GM12878 (cell line): ENCODE measurements around the gene CFAP97. TPM values are rescaled to one million over a fixed set of nuclear protein-coding genes. Genes with fewer than 3 reads are reported as not detected.

Experiments used
- ATAC-seq: fragments of 200-7000 bp; cut with Tn5 transposase; 3 replicates; pipeline ENCODE4 v1.9.1; 2020; ENCODE audit warnings: mild to moderate bottlenecking, moderate library complexity
- BruUV-seq: library from RNA; stranded (reverse); fragments of 400-500 nt; replicated peaks from 2 replicates; lab custom pipeline; 2021; lab: Mats Ljungman, UMichigan
- CTCF ChIA-PET: fragments of 300-600 bp; sonication (Branson Sonifier 250); formaldehyde crosslinking; extraction: SDS; loops from one replicate; lab custom pipeline; 2021; ENCODE audit warnings: inconsistent platforms; lab: Yijun Ruan, JAX
- POLR2A ChIA-PET: fragments of 350-600 bp; formaldehyde crosslinking; extraction: SDS; loops from one replicate; lab custom pipeline; 2021; ENCODE audit warnings: inconsistent platforms; lab: Charles Lee
- RAD21 ChIA-PET: fragments of 300-600 bp; sonication (Branson Sonifier 250); formaldehyde crosslinking; loops from one replicate; lab custom pipeline; 2023; ENCODE audit warnings: antibody characterized with exemption; ENCODE audit not compliant: unreplicated experiment; lab: Charles Lee
- SMC1A ChIA-PET: fragments of 300-600 bp; sonication (Branson Sonifier 250); formaldehyde crosslinking; loops from one replicate; lab custom pipeline; 2023; ENCODE audit not compliant: unreplicated experiment, uncharacterized antibody; lab: Charles Lee
- DNase-seq: peaks from one replicate; pipeline ENCODE4 v3.0.0-alpha.2; 2011; ENCODE audit warnings: low read depth, low spot score
- FAIRE-seq: peaks from 3 replicates; lab custom pipeline; 2011; peaks lifted over from hg19 to GRCh38; lab: Jason Lieb, UNC
- H2AFZ ChIP-seq: 2 replicates; pipeline ENCODE4 v1.6.0; 2011; ENCODE audit warnings: low read depth, low read length, control low read depth; ENCODE audit not compliant: control insufficient read depth
- H3K27ac ChIP-seq: 2 replicates; pipeline ENCODE4 v1.5.1; 2011; ENCODE audit warnings: control low read depth; ENCODE audit not compliant: control insufficient read depth, insufficient read depth
- H3K27me3 ChIP-seq, 2 experiments: replicated peaks in 1 of 2; 2 replicates each; pipeline versions ENCODE4 v1.6.0 to v1.6.1; 2011; ENCODE audit warnings: low read length in 1 of 2; ENCODE audit not compliant: control insufficient read depth in 2 of 2, insufficient read depth in 2 of 2
- H3K36me3 ChIP-seq, 2 experiments: 2 replicates each; pipeline ENCODE4 v1.5.1; 2011; ENCODE audit warnings: low read length in 1 of 2; ENCODE audit not compliant: control insufficient read depth in 2 of 2, insufficient read depth in 2 of 2
- H3K4me1 ChIP-seq: 2 replicates; pipeline ENCODE4 v1.6.1; 2011; ENCODE audit warnings: mild to moderate bottlenecking, low read length, moderate library complexity, mixed read lengths; ENCODE audit not compliant: control insufficient read depth, insufficient read depth
- H3K4me2 ChIP-seq: 2 replicates; pipeline ENCODE4 v1.6.0; 2011; ENCODE audit warnings: control low read depth; ENCODE audit not compliant: control insufficient read depth, insufficient read depth
- H3K4me3 ChIP-seq: fragments of 200-600 bp; sonication (generic); 2 replicates; pipeline ENCODE4 v1.5.1; 2016
- H3K79me2 ChIP-seq: 2 replicates; pipeline ENCODE4 v1.6.0; 2011; ENCODE audit warnings: low read length; ENCODE audit not compliant: control insufficient read depth, insufficient read depth
- H3K9ac ChIP-seq: 2 replicates; pipeline ENCODE4 v1.8.0; 2011; ENCODE audit warnings: low read length, control low read depth, mixed read lengths; ENCODE audit not compliant: control insufficient read depth, insufficient read depth
- H3K9me3 ChIP-seq: replicated peaks from 3 replicates; pipeline ENCODE4 v1.5.1; 2011; ENCODE audit warnings: mild to moderate bottlenecking, low read length; ENCODE audit not compliant: control insufficient read depth, insufficient read depth
- H4K20me1 ChIP-seq: 2 replicates; pipeline ENCODE4 v1.6.0; 2011; ENCODE audit not compliant: control insufficient read depth, insufficient read depth
- ASH2L ChIP-seq: fragments of 300-600, 200-600 bp; sonication (generic); IDR thresholded peaks from 2 replicates; pipeline ENCODE4 v1.6.1; 2017; ENCODE audit warnings: low read depth, mild to moderate bottlenecking, borderline replicate concordance
- CBFB ChIP-seq: IDR thresholded peaks from 2 replicates; pipeline ENCODE4 v1.6.1; 2016; ENCODE audit warnings: antibody characterized with exemption, low read depth
- CEBPB ChIP-seq, 2 experiments: fragments of 150-350 bp in 1 of 2; IDR thresholded peaks; 2 replicates each; pipeline ENCODE4 v1.6.1; 2012 to 2014; ENCODE audit warnings: low read depth in 2 of 2, low read length in 2 of 2, borderline replicate concordance in 1 of 2, inconsistent platforms in 1 of 2
- IRF4 ChIP-seq: IDR thresholded peaks from 2 replicates; pipeline ENCODE4 v1.6.1; 2011; ENCODE audit warnings: low read depth, low read length
- RAD51 ChIP-seq: fragments of 450-650 bp; IDR thresholded peaks from 2 replicates; pipeline ENCODE4 v1.6.1; 2016; ENCODE audit warnings: moderate library complexity, mild to moderate bottlenecking, inconsistent platforms
- STAT1 ChIP-seq: fragments of 450-650 bp; conservative IDR thresholded peaks from 2 replicates; pipeline ENCODE4 v1.6.1; 2014; ENCODE audit warnings: antibody characterized with exemption, mild to moderate bottlenecking
- SUZ12 ChIP-seq: fragments of 200-600 bp; sonication (generic); IDR thresholded peaks from one replicate; pipeline ENCODE4 v1.6.1; 2018; ENCODE audit warnings: antibody characterized with exemption, mild to moderate bottlenecking; ENCODE audit not compliant: unreplicated experiment
- ZNF687 ChIP-seq: fragments of 450-650 bp; IDR thresholded peaks from 2 replicates; pipeline ENCODE4 v1.6.1; 2017; ENCODE audit warnings: mild to moderate bottlenecking, moderate library complexity
- WGBS: methylation state at CpG from one replicate; pipeline ENCODE4 v1.1.6; 2016; ENCODE audit warnings: low lambda C conversion rate; ENCODE audit not compliant: insufficient replicate concordance, insufficient coverage; ENCODE audit errors: missing lambda C conversion rate; 5-methylcytosine and 5-hydroxymethylcytosine counted together
- in situ Hi-C: fragments of 300-500 bp; cut with MboI; formaldehyde crosslinking; loops from 9 replicates; pipeline ENCODE4 v1.14.3; 2018; ENCODE audit warnings: mixed read lengths
- intact Hi-C: fragments of 100-400 bp; cut with micrococcal nuclease; formaldehyde crosslinking; loops from one replicate; pipeline ENCODE4 v1.14.2; 2022; ENCODE audit not compliant: unreplicated experiment
- polyA plus RNA-seq, 11 experiments: library from polyadenylated mRNA; depleted of rRNA in 4 of 11; unstranded in 6 of 11; stranded (reverse) in 5 of 11; fragments of >200 nt; fragmentation: Nextera tagmentation in 4 of 11; fragmentation: Illumina TruSeq in 1 of 11; extraction: Ambion mirVana in 4 of 11; extraction: Trizol in 1 of 11; gene quantifications; 1 replicate in 1 of 11; 2 replicates in 10 of 11; pipeline versions ENCODE4 v1.2.1 to v1.2.3, GENCODE V29; 2011 to 2016; ENCODE audit warnings: inconsistent platforms in 2 of 11, missing spikeins in 2 of 11, low read depth in 1 of 11
- total RNA-seq, 4 experiments: library from RNA; depleted of rRNA in 3 of 4; stranded (reverse); fragments of >200 nt in 3 of 4; fragmentation: Illumina TruSeq in 1 of 4; extraction: Trizol in 1 of 4; gene quantifications; 2 replicates each; pipeline versions ENCODE4 v1.2.1 to v1.2.3, GENCODE V29; 2013 to 2021
- TF ChIP-seq, protein P1 (sequence below): fragments of 450-650 bp; formaldehyde crosslinking; IDR thresholded peaks from 2 replicates; pipeline ENCODE4 v1.5.0; 2022; ENCODE audit warnings: mild to moderate bottlenecking, missing genetic modification characterization
- TF ChIP-seq, protein P2 (sequence below): fragments of 450-650 bp; IDR thresholded peaks from 2 replicates; pipeline ENCODE4 v1.6.1; 2017; ENCODE audit warnings: borderline replicate concordance

Gene CFAP97
- total and polyA plus RNA-seq, 10 of the 15 experiments (the other 5 are each of a cell fraction or from before 2014, with no cell fraction given), result 26.4 to 62.7 (median 48.0) TPM

DNA sequence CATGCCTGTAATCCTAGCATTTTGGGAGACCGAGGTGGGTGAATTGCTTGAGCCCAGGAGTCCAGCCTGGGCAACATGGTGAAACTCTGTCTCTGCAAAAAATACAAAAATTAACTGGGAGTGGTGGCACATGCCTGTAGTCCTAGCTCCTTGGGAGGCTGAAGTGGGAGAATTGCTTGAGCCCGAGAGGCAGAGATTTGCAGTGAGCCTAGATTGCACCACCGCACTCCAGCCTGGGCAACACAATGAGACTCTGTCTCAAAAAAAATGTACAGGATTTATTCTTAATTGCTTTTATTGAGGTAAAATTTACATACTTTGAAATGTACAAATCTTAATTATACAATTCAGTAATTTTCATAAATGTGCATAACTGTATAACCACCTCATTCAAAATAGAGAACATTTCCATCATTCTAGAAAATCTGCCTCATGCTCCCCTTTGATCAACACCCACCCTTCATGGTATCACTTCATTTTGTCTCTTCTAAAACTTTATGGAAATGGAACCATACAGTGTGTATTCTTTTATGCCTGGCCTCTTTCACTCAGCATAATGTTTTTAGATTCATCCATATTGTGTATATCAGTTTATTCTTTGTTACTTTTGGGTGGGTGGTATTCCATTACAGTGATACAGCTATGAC, 44.7 kb upstream of the CFAP97 start:
- WGBS, result 97% methylated on average over 3 of the region's 3 CpGs
- intact Hi-C loops, result no loop called here
- TF ChIP-seq RAD51, result no peak
- no peak for TF ChIP-seq IRF4
- no peak for TF ChIP-seq ZNF687
- TF ChIP-seq, protein P1, sequence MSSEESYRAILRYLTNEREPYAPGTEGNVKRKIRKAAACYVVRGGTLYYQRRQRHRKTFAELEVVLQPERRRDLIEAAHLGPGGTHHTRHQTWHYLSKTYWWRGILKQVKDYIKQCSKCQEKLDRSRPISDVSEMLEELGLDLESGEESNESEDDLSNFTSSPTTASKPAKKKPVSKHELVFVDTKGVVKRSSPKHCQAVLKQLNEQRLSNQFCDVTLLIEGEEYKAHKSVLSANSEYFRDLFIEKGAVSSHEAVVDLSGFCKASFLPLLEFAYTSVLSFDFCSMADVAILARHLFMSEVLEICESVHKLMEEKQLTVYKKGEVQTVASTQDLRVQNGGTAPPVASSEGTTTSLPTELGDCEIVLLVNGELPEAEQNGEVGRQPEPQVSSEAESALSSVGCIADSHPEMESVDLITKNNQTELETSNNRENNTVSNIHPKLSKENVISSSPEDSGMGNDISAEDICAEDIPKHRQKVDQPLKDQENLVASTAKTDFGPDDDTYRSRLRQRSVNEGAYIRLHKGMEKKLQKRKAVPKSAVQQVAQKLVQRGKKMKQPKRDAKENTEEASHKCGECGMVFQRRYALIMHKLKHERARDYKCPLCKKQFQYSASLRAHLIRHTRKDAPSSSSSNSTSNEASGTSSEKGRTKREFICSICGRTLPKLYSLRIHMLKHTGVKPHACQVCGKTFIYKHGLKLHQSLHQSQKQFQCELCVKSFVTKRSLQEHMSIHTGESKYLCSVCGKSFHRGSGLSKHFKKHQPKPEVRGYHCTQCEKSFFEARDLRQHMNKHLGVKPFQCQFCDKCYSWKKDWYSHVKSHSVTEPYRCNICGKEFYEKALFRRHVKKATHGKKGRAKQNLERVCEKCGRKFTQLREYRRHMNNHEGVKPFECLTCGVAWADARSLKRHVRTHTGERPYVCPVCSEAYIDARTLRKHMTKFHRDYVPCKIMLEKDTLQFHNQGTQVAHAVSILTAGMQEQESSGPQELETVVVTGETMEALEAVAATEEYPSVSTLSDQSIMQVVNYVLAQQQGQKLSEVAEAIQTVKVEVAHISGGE (CRISPR knock-in tag), result no peak
- TF ChIP-seq CBFB, result no peak
- no peak for TF ChIP-seq STAT1
- no peak for TF ChIP-seq SUZ12
- TF ChIP-seq ASH2L, result no peak
- TF ChIP-seq, protein P2, sequence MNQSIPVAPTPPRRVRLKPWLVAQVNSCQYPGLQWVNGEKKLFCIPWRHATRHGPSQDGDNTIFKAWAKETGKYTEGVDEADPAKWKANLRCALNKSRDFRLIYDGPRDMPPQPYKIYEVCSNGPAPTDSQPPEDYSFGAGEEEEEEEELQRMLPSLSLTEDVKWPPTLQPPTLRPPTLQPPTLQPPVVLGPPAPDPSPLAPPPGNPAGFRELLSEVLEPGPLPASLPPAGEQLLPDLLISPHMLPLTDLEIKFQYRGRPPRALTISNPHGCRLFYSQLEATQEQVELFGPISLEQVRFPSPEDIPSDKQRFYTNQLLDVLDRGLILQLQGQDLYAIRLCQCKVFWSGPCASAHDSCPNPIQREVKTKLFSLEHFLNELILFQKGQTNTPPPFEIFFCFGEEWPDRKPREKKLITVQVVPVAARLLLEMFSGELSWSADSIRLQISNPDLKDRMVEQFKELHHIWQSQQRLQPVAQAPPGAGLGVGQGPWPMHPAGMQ, result no peak
- no peak for TF ChIP-seq CEBPB (IDR thresholded peaks at IDR 0.05; ENCODE audit: borderline replicate concordance in 1 of 2, low read depth in 2 of 2, low read length in 2 of 2)
- RAD21 ChIA-PET, result interaction anchor here (1.4 to 2.0 kb wide), 2 partner anchors 8 to 46 kb away, joined by 4 to 8 read pairs; no protein-coding TSS in a partner anchor
- FAIRE-seq (no peak), ATAC-seq (no peak), DNase-seq (no peak)
- no peak overlapping the region for H3K27ac ChIP-seq
- no peak overlapping the region for H3K4me2 ChIP-seq
- CTCF ChIA-PET, result interaction anchor here (1.8 kb wide), 1 partner anchor 64 kb away, joined by 6 read pairs; no protein-coding TSS in a partner anchor
- SMC1A ChIA-PET, result interaction anchor here (1.5 kb wide), 1 partner anchor 18 kb away, joined by 6 read pairs; no protein-coding TSS in a partner anchor
- no peaks in the 10 kb centered on the region for H3K9me3 ChIP-seq
- H4K20me1 ChIP-seq, result no peaks in the 10 kb centered on the region
- no peaks in the 10 kb centered on the region for H3K27me3 ChIP-seq
- H3K4me1 ChIP-seq, result peaks cover 7% of the 10 kb centered on the region
- H3K4me3 ChIP-seq, result no peak overlapping the region
- BruUV-seq, result no TSS peak
- in situ Hi-C loops, result no loop called here
- H3K9ac ChIP-seq, result no peak overlapping the region
- no peak overlapping the region for H2AFZ ChIP-seq
- peaks cover 62% of the 10 kb centered on the region for H3K79me2 ChIP-seq
- H3K36me3 ChIP-seq, result peaks cover 0 to 15% of the 10 kb centered on the region in 2 experiments; a peak in 2 of 4 replicates
- POLR2A ChIA-PET, result no interaction called here
